H1 (cell line): ENCODE results near the gene RDH14. TPM values are rescaled to one million over a fixed set of nuclear protein-coding genes. Genes with fewer than 3 reads are reported as not detected.

ENCODE experiments used
- CTCF ChIA-PET: fragments of 300-600 bp; sonication (Branson Sonifier 250); formaldehyde crosslinking; loops from one replicate; lab custom pipeline; 2021; ENCODE audit not compliant: partially characterized antibody; lab: Charles Lee
- POLR2A ChIA-PET: fragments of 300-600 bp; sonication (Branson Sonifier 250); formaldehyde crosslinking; loops from one replicate; lab custom pipeline; 2021; ENCODE audit warnings: inconsistent platforms; ENCODE audit not compliant: partially characterized antibody; lab: Charles Lee
- DNase-seq, 2 experiments: peaks; one replicate each; pipeline versions ENCODE4 v3.0.0 to v3.0.0-alpha.2; 2010 to 2022; ENCODE audit warnings: low spot score in 2 of 2, low read depth in 1 of 2, mixed read lengths in 1 of 2
- FAIRE-seq: peaks from 2 replicates; lab custom pipeline; 2011; peaks lifted over from hg19 to GRCh38; lab: Jason Lieb, UNC
- H2AFZ ChIP-seq: 2 replicates; pipeline ENCODE4 v1.8.1; 2012; ENCODE audit warnings: low read length, inconsistent platforms
- H2AK5ac ChIP-seq: 2 replicates; pipeline ENCODE4 v1.6.1; 2013; ENCODE audit warnings: low read depth, low read length
- H2BK120ac ChIP-seq: replicated peaks from 2 replicates; pipeline ENCODE3; 2013; ENCODE audit warnings: low read depth, low read length, inconsistent platforms
- H2BK12ac ChIP-seq: 2 replicates; pipeline ENCODE4 v1.6.1; 2013; ENCODE audit warnings: low read depth, low read length
- H2BK15ac ChIP-seq: 2 replicates; pipeline ENCODE4 v1.6.1; 2013; ENCODE audit warnings: low read length
- H2BK20ac ChIP-seq: 2 replicates; pipeline ENCODE4 v1.6.1; 2013; ENCODE audit warnings: low read length
- H2BK5ac ChIP-seq: 2 replicates; pipeline ENCODE4 v1.6.1; 2013; ENCODE audit warnings: low read depth, low read length
- H3K14ac ChIP-seq: 2 replicates; pipeline ENCODE4 v1.6.1; 2013; ENCODE audit warnings: inconsistent platforms; ENCODE audit not compliant: insufficient read length
- H3K18ac ChIP-seq: 2 replicates; pipeline ENCODE4 v1.6.1; 2013; ENCODE audit warnings: low read length; ENCODE audit errors: extremely low read depth
- H3K23ac ChIP-seq: 2 replicates; pipeline ENCODE4 v1.6.1; 2013; ENCODE audit warnings: inconsistent platforms; ENCODE audit not compliant: insufficient read length
- H3K23me2 ChIP-seq: 2 replicates; pipeline ENCODE4 v1.6.1; 2013; ENCODE audit warnings: low read depth, low read length
- H3K27ac ChIP-seq: 2 replicates; pipeline ENCODE4 v1.6.1; 2011; ENCODE audit warnings: low read depth, low read length, inconsistent platforms
- H3K27me3 ChIP-seq, 4 experiments: replicated peaks in 1 of 4; 1 replicate in 1 of 4; 2 replicates in 3 of 4; pipeline versions ENCODE4 v1.6.1 to v1.8.1; 2011 to 2013; ENCODE audit warnings: low read length in 3 of 4, mild to moderate bottlenecking in 3 of 4, inconsistent platforms in 2 of 4, mixed read lengths in 2 of 4, moderate library complexity in 1 of 4; ENCODE audit not compliant: control insufficient read depth in 3 of 4, insufficient read depth in 3 of 4; ENCODE audit errors: extremely low read depth in 1 of 4
- H3K36me3 ChIP-seq, 4 experiments: 2 replicates each; pipeline versions ENCODE4 v1.6.1 to v1.8.1; 2011 to 2013; ENCODE audit warnings: mild to moderate bottlenecking in 4 of 4, low read length in 3 of 4, moderate library complexity in 2 of 4, control low read depth in 1 of 4, inconsistent platforms in 1 of 4; ENCODE audit not compliant: insufficient read depth in 4 of 4, control insufficient read depth in 2 of 4
- H3K4ac ChIP-seq: replicated peaks from 2 replicates; pipeline ENCODE3; 2013; ENCODE audit warnings: low read length, low read depth, mixed read lengths, inconsistent platforms; ENCODE audit not compliant: insufficient read length
- H3K4me1 ChIP-seq, 4 experiments: replicated peaks in 1 of 4; 1 replicate in 1 of 4; 2 replicates in 3 of 4; pipeline versions ENCODE4 v1.6.1 to v1.8.1; 2011 to 2013; ENCODE audit warnings: low read length in 3 of 4, inconsistent platforms in 2 of 4, mixed read lengths in 1 of 4; ENCODE audit not compliant: insufficient read depth in 4 of 4, control insufficient read depth in 3 of 4
- H3K4me2 ChIP-seq, 2 experiments: 2 replicates each; pipeline versions ENCODE4 v1.6.1 to v1.8.1; 2011 to 2013; ENCODE audit warnings: low read depth in 2 of 2, low read length in 2 of 2, control low read depth in 1 of 2, inconsistent platforms in 1 of 2, mild to moderate bottlenecking in 1 of 2; ENCODE audit not compliant: insufficient read depth in 1 of 2
- H3K4me3 ChIP-seq, 4 experiments: fragments of 200-600, 300-600 bp in 1 of 4; sonication (generic), shearing (Covaris generic), sonication (Bioruptor Twin) in 1 of 4; 2 replicates each; pipeline versions ENCODE4 v1.5.1 to v1.8.1; 2011 to 2016; ENCODE audit warnings: low read length in 4 of 4, low read depth in 3 of 4, control low read depth in 2 of 4, inconsistent platforms in 2 of 4, mild to moderate bottlenecking in 2 of 4, mixed read lengths in 1 of 4, moderate library complexity in 1 of 4; ENCODE audit not compliant: insufficient read depth in 2 of 4; ENCODE audit errors: extremely low read depth in 1 of 4
- H3K56ac ChIP-seq: replicated peaks from 2 replicates; pipeline ENCODE3; 2013; ENCODE audit warnings: low read depth, mild to moderate bottlenecking, mixed read lengths, low read length, inconsistent platforms; ENCODE audit not compliant: insufficient read length
- H3K79me1 ChIP-seq: 2 replicates; pipeline ENCODE4 v1.6.1; 2013; ENCODE audit warnings: low read depth, low read length, control low read depth
- H3K79me2 ChIP-seq, 2 experiments: 2 replicates each; pipeline versions ENCODE4 v1.6.1 to v1.8.1; 2012 to 2013; ENCODE audit warnings: low read length in 2 of 2, mild to moderate bottlenecking in 2 of 2, inconsistent platforms in 1 of 2; ENCODE audit not compliant: insufficient read depth in 2 of 2, control insufficient read depth in 1 of 2
- H3K9ac ChIP-seq, 4 experiments: replicated peaks in 1 of 4; 1 replicate in 1 of 4; 2 replicates in 3 of 4; pipeline versions ENCODE4 v1.6.1 to v1.8.1; 2011 to 2013; ENCODE audit warnings: low read depth in 3 of 4, low read length in 3 of 4, control low read depth in 2 of 4, mild to moderate bottlenecking in 2 of 4, moderate library complexity in 2 of 4, inconsistent platforms in 1 of 4; ENCODE audit errors: extremely low read depth in 1 of 4
- H3K9me3 ChIP-seq, 2 experiments: 2 replicates each; pipeline versions ENCODE4 v1.6.1 to v1.8.1; 2012 to 2013; ENCODE audit warnings: mild to moderate bottlenecking in 2 of 2, moderate library complexity in 2 of 2, control low read depth in 1 of 2, inconsistent platforms in 1 of 2, low read depth in 1 of 2, low read length in 1 of 2, mixed read lengths in 1 of 2; ENCODE audit not compliant: insufficient read depth in 2 of 2
- H4K20me1 ChIP-seq, 2 experiments: replicated peaks in 1 of 2; 2 replicates each; pipeline versions ENCODE3 to v1.8.1; 2011 to 2013; ENCODE audit warnings: inconsistent platforms in 2 of 2, low read length in 2 of 2, mild to moderate bottlenecking in 1 of 2; ENCODE audit not compliant: insufficient read depth in 2 of 2, control insufficient read depth in 1 of 2
- H4K5ac ChIP-seq: 2 replicates; pipeline ENCODE4 v1.6.1; 2013; ENCODE audit warnings: low read length, low read depth, mixed read lengths, inconsistent platforms; ENCODE audit not compliant: insufficient read length
- H4K8ac ChIP-seq: 2 replicates; pipeline ENCODE4 v1.8.0; 2013; ENCODE audit warnings: mild to moderate bottlenecking, moderate library complexity, low read length, inconsistent platforms; ENCODE audit not compliant: insufficient read depth; ENCODE audit errors: extremely low read depth
- H4K91ac ChIP-seq: replicated peaks from 2 replicates; pipeline ENCODE3; 2013; ENCODE audit warnings: low read length, mixed read lengths, inconsistent platforms; ENCODE audit not compliant: insufficient read length
- BACH1 ChIP-seq: IDR thresholded peaks from 2 replicates; pipeline ENCODE4 v1.6.1; 2012; ENCODE audit warnings: low read length, improper control_type of control experiment
- BCL11A ChIP-seq, 2 experiments: IDR thresholded peaks; one replicate each; pipeline ENCODE4 v1.6.1; 2011; ENCODE audit warnings: low read depth in 2 of 2, low read length in 2 of 2, mild to moderate bottlenecking in 2 of 2
- CEBPB ChIP-seq: IDR thresholded peaks from 2 replicates; pipeline ENCODE4 v1.6.1; 2012; ENCODE audit warnings: low read depth, low read length
- HDAC6 ChIP-seq: IDR thresholded peaks from one replicate; pipeline ENCODE4 v1.7.1; 2012; ENCODE audit warnings: low read depth, mild to moderate bottlenecking, inconsistent platforms, low read length, moderate library complexity
- JUN ChIP-seq: IDR thresholded peaks from 2 replicates; pipeline ENCODE4 v1.6.1; 2011; ENCODE audit warnings: low read depth, mild to moderate bottlenecking, improper control_type of control experiment, low read length
- KDM5A ChIP-seq: fragments of 200-600 bp; IDR thresholded peaks from 2 replicates; pipeline ENCODE4 v1.7.1; 2012; ENCODE audit warnings: mild to moderate bottlenecking, low read length, inconsistent platforms, mixed read lengths
- NANOG ChIP-seq: IDR thresholded peaks from 2 replicates; pipeline ENCODE4 v1.6.1; 2011; ENCODE audit warnings: low read length, low read depth, mild to moderate bottlenecking, inconsistent platforms; ENCODE audit not compliant: insufficient read depth, poor library complexity, severe bottlenecking
- RNF2 ChIP-seq: fragments of 200-900, 300-1000 bp; sonication (generic); IDR thresholded peaks from 2 replicates; pipeline ENCODE4 v1.7.1; 2016; ENCODE audit warnings: borderline replicate concordance, low read depth, mild to moderate bottlenecking, antibody characterized with exemption, low read length; ENCODE audit not compliant: poor library complexity, severe bottlenecking; ENCODE audit errors: missing control alignments
- WGBS, 2 experiments: shearing (Covaris generic) in 1 of 2; methylation state at CpG; one replicate each; pipeline versions ENCODE4 v1.1.6 to v1.1.7; 2013 to 2015; ENCODE audit warnings: low lambda C conversion rate in 2 of 2, mixed read lengths in 2 of 2, inconsistent platforms in 1 of 2, low coverage in 1 of 2, missing lambda C conversion rate in 1 of 2; ENCODE audit not compliant: insufficient replicate concordance in 2 of 2, insufficient coverage in 1 of 2, insufficient read length in 1 of 2; ENCODE audit errors: extremely low coverage in 1 of 2, missing lambda C conversion rate in 1 of 2; 5-methylcytosine and 5-hydroxymethylcytosine counted together
- polyA plus RNA-seq, 7 experiments: library from polyadenylated mRNA; depleted of rRNA in 3 of 7; stranded (reverse) in 5 of 7; unstranded in 2 of 7; fragments of >200 nt in 5 of 7; fragments of 200-250 nt in 2 of 7; gene quantifications; 1 replicate in 5 of 7; 2 replicates in 1 of 7; 4 replicates in 1 of 7; pipeline versions ENCODE4 v1.2.1 to v1.2.3, GENCODE V29; 2011 to 2013; ENCODE audit warnings: missing spikeins in 2 of 7, mixed read lengths in 2 of 7
- total RNA-seq: library from RNA; stranded (reverse); fragmentation: NEBNext Ultra II Directional; extraction: Animal tissue kit (Norgen Biotek cat#: 25700); gene quantifications from 2 replicates; pipeline ENCODE4 v1.2.1, GENCODE V29; 2021
- TF ChIP-seq, protein P1 (sequence below): IDR thresholded peaks from 2 replicates; pipeline ENCODE4 v1.6.1; 2012; ENCODE audit warnings: low read length, inconsistent platforms

The RDH14 gene
- total and polyA plus RNA-seq, 2 of the 8 experiments (the other 6 are each of a cell fraction or from before 2014, with no cell fraction given) = 14.7 to 23.6 TPM

DNA sequence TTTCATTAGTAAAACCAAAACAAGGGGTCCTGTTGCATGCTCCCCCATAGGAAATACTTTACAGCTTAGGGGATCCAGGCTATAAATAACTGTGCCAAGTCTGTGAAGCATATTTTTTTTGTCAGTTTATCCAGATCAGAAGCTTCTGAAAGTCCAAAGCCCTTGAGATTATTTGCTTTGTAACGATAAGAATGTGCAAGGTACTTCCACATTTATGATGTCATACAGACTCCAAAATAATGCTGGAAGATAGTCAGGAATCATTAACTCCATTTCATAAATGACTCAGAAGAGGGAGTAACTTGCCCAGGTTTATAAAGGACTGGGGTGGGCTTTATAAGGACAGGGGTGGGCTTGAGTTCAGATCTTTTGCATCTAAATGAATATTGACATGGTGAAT lies 29.3 kb downstream of the RDH14 start:
- Histone ChIP-seq H3K36me3 (no peaks in the 10 kb centered on the region), H3K23ac (no peak overlapping the region), H2BK20ac (no peak overlapping the region), H2AK5ac (no peak overlapping the region), H3K79me2 (no peaks in the 10 kb centered on the region), H3K9me3 (no peaks in the 10 kb centered on the region), H2BK15ac (no peak overlapping the region), H2BK120ac (no peak overlapping the region), H4K20me1 (no peaks in the 10 kb centered on the region), H3K4ac (no peak overlapping the region), H2AFZ (no peak overlapping the region), H4K91ac (no peak overlapping the region), H4K8ac (no peak overlapping the region), H2BK12ac (no peak overlapping the region), H3K14ac (no peak overlapping the region), H3K27me3 (peaks cover 0 to 1% (median 0%) of the 10 kb centered on the region in 4 experiments; a peak in 1 of 7 replicates), H3K4me2 (no peak overlapping the region), H3K56ac (no peak overlapping the region), H3K27ac (no peak overlapping the region), H3K79me1 (no peaks in the 10 kb centered on the region), H3K4me1 (no peaks in the 10 kb centered on the region), H4K5ac (no peak overlapping the region), H3K4me3 (no peak overlapping the region), H3K9ac (no peak overlapping the region), H3K18ac (no peak overlapping the region), H2BK5ac (no peak overlapping the region), H3K23me2 (no peaks in the 10 kb centered on the region)
- no peak for TF ChIP-seq HDAC6
- TF ChIP-seq, protein P1, sequence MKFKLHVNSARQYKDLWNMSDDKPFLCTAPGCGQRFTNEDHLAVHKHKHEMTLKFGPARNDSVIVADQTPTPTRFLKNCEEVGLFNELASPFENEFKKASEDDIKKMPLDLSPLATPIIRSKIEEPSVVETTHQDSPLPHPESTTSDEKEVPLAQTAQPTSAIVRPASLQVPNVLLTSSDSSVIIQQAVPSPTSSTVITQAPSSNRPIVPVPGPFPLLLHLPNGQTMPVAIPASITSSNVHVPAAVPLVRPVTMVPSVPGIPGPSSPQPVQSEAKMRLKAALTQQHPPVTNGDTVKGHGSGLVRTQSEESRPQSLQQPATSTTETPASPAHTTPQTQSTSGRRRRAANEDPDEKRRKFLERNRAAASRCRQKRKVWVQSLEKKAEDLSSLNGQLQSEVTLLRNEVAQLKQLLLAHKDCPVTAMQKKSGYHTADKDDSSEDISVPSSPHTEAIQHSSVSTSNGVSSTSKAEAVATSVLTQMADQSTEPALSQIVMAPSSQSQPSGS = no peak
- TF ChIP-seq RNF2 = no peak
- no peak for TF ChIP-seq NANOG
- no peak for TF ChIP-seq BACH1
- no peak for TF ChIP-seq CEBPB
- TF ChIP-seq KDM5A = no peak
- no peak for TF ChIP-seq JUN
- TF ChIP-seq BCL11A (IDR thresholded peaks at IDR 0.05; ENCODE audit: low read depth in 2 of 2, low read length in 2 of 2) = no peak
- ChIA-PET CTCF (interaction anchor here (1.1 to 9.2 kb wide), 2 partner anchors 12 to 160 kb away, joined by 4 to 60 read pairs; no protein-coding TSS in a partner anchor), POLR2A (no interaction called here)
- no peak for DNase-seq
- FAIRE-seq = no peak
- 83% methylated on average over 1 of the region's 1 CpG; no CpG with 5 or more reads in 1 of the 2 experiments for WGBS, 2 experiments
